LoVo (cell line): ENCODE data around the gene PTBP3.
"Not testable (repeated sequence)": the region's sequence is repeated elsewhere in the genome, so short reads cannot be mapped to it uniquely, and the experiment has no call there.

Experiments used
- DNase-seq: peaks from one replicate; pipeline ENCODE4 v3.0.0-alpha.2; 2016; ENCODE audit warnings: low spot score

Gene PTBP3

DNA sequence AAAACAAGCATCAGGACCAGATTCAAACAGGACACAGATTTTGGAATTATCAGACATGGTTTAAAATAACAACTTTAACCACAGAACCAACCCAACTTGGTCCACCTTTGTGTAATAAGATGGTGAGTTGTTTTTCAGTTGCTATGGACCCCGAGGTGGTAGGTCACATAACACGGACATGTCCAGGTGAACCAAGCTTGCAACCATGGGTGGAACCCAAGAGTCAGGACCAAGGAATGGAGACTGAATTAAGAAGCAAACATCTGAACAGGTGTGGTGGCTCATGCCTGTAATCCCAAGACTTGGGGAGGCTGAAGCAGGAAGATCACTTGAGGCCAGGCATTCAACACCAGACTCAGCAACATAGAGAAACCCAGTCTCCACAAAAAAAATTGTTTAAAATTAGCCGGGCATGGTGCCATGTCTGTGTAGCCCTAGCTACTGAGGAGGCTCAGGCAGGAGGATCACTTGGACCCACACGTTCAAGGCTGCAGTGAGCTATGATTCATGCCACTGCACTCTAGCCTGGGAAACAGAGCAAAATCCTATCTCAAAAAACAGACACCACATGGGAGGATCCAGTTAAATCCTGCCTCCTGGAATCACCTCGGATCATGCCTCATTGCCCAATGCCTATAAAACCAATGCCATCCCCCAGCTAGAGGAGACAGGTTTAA lies 10.6 kb downstream of the PTBP3 start:
- DNase-seq: no peak

- no peak for DNase-seq
Measured at GRCh38 chr9:112316258-112316943, 17.0 kb downstream of the PTBP3 start.

- DNase-seq: no peak
Measured at GRCh38 chr9:112315331-112316257, 17.8 kb downstream of the PTBP3 start.

DNA sequence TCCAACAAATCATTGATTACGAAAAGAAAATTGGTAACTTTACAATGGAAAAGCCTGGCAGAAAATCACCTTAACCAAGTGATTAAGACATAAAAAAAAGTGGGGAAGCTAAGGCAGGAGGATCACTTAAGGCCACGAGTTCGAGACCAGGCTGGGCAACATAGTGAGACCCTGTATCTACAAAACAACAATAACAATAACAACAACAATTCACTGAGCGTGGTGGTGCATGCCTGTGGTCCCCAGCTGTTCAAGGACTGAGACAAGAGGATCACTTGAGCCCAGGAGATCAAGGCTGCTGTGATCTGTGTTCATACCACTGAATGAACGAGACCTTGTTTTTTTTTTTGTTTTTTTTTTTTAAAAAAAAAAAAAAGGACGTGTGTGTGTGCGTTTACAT lies 21.3 kb downstream of the PTBP3 start:
- DNase-seq: no peak

DNA sequence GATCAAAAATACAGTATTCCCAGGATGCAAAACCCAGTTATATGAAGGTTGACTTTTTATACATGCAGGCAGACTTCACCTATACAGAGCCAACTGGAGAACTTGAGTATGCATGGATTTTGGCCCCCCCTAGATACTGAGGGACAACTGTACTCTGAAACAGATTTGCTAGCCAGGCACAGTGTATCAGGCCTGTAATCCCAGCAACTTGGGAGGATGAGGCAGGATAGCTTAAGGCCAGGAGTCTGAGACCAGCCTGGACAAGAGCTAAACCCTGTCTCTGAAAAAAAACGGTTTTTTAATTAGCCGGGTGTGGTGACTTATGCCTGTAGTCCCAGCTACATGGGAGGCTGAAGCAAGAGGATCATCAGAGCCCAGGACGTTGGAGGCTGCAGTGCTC lies 21.9 kb downstream of the PTBP3 start:
- no peak for DNase-seq

DNA sequence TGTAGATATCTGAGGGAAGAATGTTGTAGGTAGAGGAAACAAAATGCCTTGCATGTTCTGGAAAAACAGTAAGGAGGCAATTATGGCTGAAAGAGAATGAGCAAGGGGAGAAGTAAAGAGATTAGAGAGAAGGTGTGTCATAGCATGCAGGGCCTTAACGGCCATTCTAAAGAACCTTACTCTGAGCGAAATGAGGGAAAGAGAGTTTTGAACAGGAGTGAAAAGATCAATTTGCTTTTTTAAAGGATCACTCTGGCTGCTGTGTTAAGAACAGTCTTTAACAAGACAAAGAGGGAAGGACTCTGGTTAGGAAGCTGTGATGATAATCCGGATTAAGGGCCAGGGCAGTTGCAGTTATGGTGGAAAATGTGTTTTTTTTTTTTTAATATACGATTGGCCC lies 22.6 kb downstream of the PTBP3 start:
- DNase-seq: no peak

DNA sequence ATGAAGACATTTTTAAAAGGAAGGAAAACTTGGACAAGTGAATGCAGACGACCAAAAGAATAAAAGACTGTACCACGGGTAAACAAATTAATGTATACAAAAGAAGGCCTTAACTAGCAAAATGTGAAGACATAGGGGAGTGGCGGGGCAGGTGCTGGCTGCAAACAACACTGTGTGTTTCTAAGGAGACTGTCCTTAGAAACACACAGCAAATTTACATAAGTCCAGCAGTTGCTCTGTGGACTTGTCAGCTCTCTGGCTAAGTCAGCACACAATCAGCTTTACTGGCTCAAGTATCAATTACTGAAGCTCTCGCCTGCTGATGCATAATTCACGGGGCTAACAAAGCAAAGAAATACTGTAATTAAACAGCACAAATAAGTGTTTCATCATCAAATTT lies 24.8 kb downstream of the PTBP3 start:
- DNase-seq: no peak

GRCh38 chr9:112301420-112301819 lies 32.0 kb downstream of the PTBP3 start:
- DNase-seq: no peak

- no peak for DNase-seq
Measured at GRCh38 chr9:112299514-112299913, 33.9 kb downstream of the PTBP3 start.

DNA sequence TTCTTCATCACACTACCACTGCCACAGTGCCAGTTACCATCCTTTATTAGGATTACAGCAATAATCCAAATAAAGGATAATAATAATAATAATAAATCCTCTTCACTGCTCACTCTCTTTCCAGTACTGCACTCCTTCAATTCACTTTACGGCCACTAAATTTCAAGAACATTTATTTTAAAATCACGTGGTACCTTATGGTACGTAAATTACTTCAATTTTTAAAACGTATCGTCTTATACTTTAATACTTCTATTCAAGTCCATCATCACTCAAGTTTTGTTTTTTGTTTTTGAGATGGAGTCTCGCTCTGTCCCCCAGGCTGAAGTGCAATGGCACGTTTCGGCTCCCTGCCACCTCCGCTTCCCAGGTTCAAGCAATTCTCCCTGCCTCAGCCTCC lies 36.5 kb downstream of the PTBP3 start:
- no peak for DNase-seq

DNA sequence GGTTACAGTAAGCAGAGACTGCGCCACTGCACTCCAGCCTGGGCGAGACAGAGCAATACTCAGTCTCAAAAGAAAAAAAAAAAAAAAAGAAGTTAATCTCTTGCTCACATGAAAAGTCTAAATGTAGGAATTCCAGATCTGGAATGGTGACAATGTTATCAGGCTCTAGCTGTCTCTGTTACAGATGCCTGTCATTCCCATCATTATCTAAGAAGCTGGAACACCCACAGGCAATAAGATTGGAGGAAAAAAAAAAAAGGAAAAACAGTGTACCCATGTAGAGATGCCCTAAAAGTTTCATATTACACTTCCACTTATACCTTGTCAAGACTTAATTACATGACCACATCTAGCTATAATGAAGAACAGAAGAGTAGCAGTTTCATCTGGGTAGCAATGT lies 38.2 kb downstream of the PTBP3 start:
- no peak for DNase-seq

- no peak for DNase-seq
Measured at GRCh38 chr9:112288029-112288428, 45.4 kb downstream of the PTBP3 start.

DNA sequence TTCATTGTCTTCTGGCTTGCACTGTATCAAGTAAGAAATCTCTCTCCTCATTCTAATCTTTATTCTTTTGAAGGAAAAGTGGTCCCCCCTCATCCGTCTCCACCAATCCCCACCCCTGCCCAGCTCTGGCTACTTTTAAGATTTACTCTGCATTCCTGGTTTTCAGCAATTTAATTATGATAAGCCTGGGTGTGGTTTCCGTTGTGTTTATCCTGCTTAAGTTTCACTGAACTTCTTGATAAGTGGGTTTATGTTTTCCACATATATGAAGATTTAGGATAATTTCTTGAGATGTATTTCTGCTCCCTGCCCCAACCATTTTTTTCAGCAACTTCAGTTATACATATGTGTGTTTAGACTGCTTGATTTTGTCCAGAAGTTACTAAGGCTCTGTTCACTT lies 46.5 kb downstream of the PTBP3 start:
- DNase-seq: no peak

DNA sequence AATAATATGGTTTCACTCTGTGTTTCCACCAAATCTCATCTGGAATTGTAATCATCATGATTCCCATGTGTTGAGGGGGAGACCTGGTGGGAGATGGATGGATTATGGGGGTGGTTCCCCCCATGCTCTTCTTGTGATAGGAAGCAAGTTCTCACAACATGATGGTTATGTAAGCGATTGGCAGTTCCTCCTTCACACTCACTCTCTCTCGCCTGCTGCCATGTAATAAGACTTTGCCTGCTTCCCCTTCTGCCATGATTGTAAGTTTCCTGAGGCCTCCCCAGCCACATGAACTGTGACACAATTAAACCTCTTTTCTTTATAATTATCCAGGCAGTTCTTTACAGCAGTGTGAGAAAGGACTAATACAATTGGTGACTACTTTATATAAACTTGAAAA lies 48.4 kb downstream of the PTBP3 start:
- no peak for DNase-seq

DNA sequence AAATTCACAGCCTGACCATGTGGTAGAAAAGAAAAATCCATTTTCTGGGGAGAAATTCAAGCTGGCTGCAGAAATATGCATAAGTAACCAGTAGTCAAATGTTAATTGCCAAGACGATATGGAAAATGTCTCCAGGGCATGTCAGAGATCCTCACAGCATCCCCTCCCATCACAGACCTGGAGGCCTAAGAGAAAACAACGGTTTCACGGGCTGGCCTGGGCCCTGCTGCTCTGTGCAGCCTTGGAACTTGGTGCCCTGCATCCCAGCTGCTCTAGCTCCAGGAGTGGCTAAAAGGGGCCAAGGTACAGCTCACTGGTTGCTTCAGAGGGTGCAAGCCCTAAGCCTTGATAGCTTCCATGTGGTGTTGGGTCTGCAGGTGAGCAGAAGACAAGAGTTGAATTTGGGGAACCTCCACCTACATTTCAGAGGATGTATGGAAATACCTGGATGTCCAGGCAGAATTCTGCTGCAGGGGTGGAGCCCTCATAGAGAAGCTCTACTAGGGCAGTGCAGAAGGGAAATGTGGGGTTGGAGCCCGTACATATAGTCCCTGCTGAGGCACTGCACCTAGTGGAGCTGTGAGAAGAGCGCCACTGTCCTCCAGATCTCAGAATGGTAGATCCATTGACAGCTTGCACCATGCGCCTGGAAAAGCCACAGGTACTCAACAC lies 49.7 kb downstream of the PTBP3 start:
- DNase-seq: no peak

DNA sequence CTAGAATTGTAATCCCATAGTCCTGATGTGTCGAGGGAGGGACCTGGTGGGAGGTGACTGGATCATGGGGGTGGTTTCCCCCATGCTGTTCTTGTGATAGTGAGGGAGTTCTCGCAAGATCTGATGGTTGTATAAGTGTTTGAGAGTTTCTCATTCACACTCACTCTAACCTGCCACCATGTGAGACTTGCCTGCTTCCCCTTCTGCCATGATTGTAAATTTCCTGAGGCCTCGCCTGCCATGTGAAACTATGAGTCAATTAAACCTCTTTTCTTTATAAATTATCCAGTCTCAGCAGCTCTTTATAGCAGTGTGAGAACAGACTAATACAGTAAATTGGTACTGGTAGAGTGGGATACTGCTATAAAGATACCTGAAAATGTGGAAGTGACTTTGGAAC lies 50.6 kb downstream of the PTBP3 start:
- not testable (repeated sequence) for DNase-seq

- no peak for DNase-seq
Measured at GRCh38 chr9:112280904-112281303, 52.5 kb downstream of the PTBP3 start.

- DNase-seq: no peak
Measured at GRCh38 chr9:112279501-112279900, 53.9 kb downstream of the PTBP3 start.

DNA sequence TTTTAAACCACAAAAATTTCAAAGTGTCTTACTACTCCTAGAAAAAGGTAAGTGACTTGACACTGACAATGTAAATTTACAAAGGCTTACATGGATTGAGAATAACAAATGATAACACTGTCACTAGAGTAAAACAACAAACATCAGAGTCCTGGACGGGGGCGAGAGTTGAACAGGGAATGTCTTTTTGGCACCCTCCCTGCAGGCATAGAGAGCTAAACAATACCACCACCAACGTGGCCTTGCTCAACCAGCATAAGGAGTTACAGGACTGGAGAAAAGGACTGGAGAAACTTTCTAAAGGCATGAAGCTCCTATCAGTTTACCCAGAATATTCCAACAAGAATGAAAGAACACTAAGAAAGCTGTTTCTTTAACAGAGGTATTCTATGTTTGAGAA lies 55.3 kb downstream of the PTBP3 start:
- DNase-seq: no peak

DNA sequence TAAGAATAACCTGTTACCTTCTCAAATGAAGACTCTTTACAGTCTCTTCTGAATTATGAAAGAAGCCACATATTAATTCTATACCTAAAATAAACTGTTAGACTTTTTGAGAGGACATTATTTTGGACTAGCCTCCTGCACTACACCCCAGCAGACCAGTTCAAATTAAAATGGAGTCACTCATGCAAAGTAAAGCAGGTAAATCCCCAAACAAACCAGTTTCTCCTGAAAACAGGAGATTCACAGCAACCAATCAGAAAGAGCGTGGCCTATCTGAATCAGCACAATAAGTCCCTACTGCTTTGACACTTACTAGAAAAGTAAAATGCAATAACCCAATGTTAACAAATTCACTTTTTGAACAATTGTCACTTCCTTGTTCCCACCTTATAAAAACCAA lies 58.8 kb downstream of the PTBP3 start:
- DNase-seq: no peak

GRCh38 chr9:112273876-112274275 lies 59.5 kb downstream of the PTBP3 start:
- no peak for DNase-seq

DNA sequence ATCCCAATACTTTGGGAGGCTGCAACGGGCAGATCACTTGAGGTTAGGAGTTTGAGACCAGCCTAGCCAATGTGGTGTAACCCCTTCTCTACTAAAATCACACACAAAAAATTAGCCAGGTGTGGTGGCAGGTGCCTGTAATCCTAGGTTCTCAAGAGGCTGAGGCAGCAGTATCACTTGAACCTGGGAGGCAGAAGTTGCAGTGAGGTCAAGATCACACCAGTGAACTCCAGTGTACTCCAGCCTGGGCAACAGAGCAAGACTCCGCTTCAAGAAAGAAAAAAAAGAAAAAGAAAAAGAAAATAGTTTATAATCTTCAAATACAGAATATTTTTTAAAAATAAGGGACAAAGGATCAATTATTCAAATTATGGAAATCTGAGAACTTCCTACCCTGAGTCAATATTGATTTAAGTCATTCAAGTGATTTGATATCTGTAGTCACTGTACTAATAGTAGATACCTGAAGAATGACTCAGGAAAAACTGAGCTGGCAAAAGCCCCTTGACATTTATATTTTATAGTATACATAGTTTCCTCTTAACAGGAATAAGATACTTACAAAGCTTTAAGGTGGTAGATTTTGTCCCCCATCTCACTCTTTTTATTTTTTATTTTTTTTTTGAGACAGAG lies 61.8 kb downstream of the PTBP3 start:
- no peak for DNase-seq
